AML-193 (cell line): ENCODE measurements around the gene MSMB.
"Not testable (repeated sequence)": the region's sequence is repeated elsewhere in the genome, so short reads cannot be mapped to it uniquely, and the experiment has no call there.

ENCODE experiments used
- DNase-seq, 2 experiments: peaks; one replicate each; lab custom pipeline; 2025; lab: John Stamatoyannopoulos, UW

Gene MSMB

GRCh38 chr10:46069771-46070463, 23.8 kb upstream of the MSMB start:
- peak; percentile 18 to 20 for DNase-seq

GRCh38 chr10:46068905-46069304, 22.8 kb upstream of the MSMB start:
- DNase-seq = no peak

DNA sequence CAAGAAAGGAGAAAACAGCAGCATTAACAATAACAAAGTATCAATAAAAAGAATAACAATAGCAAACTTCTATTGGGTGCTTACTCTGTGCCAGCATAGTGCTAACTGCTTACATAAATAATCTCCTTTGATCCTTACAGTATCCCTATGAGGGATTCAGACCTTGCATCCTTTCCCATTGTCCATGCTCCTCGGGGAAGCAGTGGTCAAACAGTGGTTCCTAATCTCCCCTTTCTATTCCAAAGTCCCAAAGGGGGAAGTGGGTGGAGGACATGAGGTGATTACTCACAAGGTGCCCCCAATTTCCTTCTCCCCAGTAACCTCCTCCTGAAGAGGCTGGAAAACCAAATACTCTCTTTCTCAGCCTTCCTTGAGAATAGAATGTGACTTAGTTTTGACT, 22.0 kb upstream of the MSMB start:
- no peak for DNase-seq

DNA sequence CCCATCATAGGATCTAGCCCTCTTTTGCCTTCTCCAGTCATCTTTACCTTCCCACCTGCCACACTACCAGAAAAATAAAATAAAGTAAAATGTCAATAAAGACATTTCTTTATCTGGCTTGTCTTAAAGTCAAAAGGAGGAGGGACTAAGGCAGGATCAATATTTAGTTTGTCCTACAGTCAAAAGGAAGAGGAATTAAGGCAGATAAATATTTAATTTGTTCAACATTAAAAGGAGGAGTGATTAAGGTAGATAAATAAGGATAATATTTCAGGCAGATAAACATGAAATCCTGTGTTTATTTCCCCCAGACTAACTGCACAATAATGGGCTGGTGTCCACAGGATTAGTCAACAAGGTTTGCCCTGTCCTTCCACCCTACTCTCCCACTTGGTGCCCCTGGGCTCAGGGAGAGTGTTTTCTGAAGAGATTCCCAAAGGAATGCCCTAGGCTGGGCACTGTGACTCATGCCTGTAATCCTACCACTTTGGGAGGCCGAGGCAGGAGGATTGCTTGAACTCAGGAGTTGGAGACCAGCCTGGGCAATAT, 18.3 kb upstream of the MSMB start:
- DNase-seq = no peak

- no peak for DNase-seq
Observed at GRCh38 chr10:46062723-46063428, 16.8 kb upstream of the MSMB start.

DNA sequence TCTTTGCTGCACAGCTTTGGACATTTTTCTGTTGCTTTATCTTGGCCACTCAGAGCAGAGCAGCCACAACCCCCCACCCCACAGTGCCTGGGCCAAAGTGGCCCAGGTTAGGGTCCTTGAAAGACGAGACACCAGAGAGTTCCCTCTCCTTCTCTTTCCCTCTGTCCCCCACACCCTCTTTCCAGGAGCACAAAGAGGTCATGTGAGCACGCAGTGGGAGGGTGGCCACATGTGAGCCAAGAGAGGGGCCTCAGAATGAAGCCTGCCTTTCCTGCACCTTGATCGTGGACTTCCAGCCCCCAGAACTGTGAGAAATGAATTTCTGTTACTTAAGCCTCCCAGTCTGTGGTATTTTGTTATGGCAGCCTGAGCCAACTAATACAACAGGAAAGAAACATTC, 14.6 kb upstream of the MSMB start:
- no peak for DNase-seq

DNA sequence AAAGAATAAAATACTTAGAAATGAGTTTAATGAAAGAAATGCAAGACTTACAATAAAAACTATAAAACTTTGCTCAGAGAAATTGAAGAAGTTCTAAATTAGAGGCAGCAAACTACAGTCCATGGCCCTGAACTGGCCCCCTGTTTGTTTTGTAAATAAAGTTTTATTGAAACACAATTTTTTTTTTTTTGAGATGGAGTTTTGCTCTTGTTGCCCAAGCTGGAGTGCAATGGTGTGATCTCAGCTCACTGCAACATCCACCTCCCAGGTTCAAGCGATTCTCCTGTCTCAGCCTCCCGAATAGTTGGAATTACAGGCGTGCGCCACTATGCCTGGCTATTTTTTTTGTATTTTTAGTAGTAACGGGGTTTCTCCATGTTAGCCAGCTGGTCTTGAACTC, 11.9 kb upstream of the MSMB start:
- DNase-seq = not testable (repeated sequence)

DNA sequence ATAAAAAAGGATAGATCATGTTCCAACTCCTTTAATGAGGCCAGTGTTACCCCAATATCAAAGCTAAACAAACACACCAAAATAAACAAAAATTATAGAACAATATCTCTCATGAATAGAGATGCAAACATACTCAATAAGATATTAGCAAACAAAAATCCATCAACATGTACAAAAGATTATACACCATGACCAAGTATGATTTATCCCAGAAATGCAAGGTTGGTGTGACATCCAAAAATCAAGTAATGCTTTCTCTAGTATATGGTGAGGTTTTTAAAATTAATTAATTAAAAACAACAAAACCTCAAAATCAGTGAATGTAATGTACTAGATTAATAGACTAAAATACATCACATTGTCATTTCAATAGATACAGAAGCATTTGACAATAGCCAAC, 11.0 kb upstream of the MSMB start:
- DNase-seq = no peak

GRCh38 chr10:46055771-46056170, 9.7 kb upstream of the MSMB start:
- no peak for DNase-seq

DNA sequence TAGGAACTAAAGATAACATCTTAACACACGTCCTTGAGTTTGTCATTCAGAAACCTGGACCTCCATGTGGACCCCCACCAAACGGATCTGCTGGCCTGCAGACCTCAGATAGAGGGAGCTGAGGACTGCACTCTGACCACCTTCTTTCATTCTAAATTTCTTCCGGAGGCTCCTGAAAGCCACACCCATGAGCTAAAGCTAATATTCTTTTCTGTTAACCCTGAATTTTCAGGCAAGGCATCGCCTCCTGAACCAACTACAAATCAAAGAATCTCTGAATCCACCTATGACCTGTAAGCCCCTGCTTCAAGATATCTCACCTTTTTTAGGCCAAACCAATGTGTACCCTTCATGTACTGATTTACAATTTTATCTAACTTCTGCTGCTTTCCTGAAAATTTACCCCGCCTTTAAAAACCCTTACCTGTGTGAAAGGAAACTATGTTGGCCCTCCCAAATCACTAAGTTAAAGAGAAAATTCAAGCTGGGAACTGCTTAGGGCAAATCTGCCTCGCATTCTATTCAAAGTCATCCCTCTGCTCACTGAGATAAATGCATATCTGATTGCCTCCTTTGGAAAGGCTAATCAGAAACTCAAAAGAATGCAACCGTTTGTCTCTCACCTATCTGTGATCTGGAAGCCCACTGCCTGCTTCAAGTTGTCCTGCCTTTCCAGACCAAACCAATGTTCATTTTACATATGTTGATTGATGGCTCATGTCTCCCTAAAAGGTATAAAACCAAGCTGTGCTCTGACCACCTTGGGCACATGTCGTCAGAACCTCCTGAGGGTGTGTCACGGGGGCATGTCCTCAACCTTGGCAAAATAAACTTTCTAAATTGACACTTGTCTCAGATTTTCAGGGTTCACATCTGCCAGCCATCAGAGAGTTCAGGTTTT, 7.7 kb upstream of the MSMB start:
- no peak for DNase-seq

DNA sequence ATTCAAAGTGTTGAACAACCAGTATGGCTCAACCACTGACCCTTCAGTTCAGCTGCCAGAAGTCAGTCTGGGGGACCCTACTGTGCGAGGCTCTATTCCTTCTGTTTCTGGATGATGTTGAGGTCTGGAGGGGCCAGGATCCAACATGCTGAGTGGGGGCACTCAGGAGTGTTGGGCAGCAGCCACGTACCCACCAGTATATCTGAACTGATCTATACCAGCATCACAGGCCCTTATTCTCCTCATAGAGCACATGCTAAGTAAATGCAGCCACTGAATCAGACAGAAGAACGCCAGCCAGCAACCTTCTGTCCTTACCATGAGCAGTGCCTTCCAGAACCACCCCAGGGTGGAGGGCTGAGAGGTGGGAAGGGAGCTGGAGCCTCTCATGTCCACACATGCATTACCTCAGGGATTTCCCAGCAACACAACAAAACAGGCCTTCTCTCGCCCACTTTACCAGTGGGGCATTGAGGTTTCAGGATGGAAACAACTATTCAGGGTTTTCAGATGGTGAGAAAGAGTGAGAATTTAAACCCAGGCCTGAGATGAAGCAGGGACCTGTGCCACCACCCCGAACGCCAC, 6.8 kb upstream of the MSMB start:
- DNase-seq = no peak

DNA sequence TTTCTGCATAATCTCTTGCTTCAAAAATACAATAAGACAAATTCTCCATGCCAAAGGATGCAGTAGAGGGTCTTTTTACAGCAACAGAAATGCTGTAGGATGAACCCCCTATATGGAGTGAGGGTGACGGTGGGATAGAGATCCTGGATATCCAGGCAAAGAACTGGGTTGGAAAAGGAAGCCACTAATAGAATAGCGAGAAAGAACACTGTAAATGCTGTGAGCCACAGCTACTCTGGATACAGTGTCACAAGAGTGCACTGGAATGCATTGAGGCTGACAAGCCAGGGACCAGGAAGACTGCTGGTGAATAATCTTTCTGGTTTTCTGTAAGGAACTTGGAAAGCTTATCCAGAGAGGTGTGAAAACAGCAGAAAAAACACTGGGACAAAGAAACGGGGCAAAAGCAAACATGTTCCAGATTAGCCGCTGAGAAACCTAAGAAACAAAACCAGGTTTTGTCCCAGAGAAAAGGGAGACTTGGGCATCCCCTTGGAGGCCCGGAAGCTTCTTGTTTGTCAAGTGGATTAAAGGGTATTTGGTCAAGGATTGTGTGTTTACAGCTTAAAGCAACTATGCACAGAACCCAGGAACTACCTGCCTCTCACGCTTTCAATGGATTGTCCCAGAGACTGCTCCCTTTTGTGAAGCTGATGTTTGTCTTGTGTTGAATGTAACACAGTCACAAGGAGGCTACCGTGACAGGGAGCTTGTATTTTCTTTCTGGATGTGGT, 6.2 kb upstream of the MSMB start:
- DNase-seq = no peak

DNA sequence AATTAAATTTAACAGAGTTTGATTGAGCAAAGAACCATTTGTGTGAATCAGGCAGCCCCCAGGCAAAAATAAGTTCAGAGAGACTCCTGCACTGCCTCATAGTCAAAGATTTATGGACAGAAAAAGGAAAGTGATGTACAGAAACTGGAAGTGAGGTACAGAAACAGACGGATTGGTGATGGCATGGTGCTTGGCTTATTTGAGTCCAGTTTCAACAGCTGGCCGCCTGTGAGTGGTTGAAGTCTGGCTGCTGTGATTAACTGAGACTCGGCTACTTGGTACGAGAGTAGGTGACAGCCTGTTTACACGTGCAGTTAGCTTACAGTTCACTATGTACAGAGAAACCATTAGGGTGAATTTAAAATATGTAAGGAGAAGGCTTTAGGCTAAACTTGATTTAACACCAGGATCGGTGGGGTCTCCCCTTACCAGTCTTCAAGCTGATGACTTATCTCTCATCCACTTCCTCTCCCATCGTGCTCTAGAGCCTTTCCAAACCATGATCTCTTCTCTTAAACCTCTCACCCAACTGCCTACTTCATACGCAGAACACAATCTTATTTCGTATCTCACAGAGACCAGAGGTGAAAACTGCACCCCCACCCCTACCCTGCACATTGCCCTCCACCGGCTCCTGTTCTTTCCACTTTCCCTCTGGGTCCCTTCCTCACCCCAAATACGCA, 5.0 kb upstream of the MSMB start:
- DNase-seq = no peak

DNA sequence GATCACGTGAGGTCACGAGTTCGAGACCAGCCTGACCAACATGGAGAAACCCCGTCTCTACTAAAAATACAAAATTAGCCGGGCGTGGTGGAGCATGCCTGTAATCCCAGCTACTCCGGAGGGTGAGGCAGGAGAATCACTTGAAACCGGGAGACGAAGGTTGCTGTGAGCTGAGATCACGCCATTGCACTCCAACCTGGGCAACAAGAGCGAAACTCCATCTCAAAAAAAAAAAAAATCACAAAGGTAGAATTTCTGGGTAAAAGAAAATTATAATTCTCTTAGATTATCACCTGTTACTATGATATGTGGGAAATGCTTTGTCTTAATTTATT, 3.4 kb upstream of the MSMB start:
- DNase-seq = not testable (repeated sequence)

DNA sequence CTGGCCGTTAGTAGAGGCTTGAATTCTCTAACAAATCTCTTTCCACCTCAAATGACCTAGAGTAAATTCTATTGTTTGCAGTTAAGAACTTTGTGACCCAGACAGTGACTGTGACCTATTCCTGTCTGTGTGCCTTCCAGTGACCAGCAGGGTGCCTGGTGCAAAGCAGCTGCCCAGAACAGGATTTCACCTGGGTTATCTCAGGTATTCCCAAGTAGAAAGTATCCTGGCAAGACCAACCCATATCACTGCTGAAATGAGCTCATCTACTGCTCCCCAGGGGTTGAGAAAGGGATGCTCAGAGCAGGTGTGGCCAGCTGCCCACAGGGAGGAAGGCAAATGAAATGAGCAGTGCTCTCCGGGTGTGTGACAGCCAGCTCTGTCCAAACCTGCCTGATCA, 2.1 kb upstream of the MSMB start:
- no peak for DNase-seq

DNA sequence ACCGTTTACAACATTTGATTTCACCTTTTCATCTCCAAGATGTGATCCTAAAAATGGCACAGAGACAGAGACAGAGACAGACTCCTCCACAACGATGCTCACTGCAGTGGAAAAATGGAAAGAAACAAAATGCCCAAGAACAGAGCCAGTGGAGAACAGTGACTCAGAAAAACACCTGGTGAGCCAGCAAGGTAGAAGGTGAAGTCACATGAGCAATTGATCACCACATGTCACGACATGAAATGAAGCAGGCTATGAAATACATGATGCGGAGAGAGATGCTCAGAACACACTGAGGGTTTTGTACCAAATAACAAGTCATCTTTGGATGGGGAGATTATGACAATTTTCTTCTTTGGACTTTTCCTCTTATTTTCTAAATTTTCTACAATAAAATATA, 3.5 kb downstream of the MSMB start:
- no peak for DNase-seq

- DNase-seq = no peak
Observed at GRCh38 chr10:46040004-46040403, 6.1 kb downstream of the MSMB start.

DNA sequence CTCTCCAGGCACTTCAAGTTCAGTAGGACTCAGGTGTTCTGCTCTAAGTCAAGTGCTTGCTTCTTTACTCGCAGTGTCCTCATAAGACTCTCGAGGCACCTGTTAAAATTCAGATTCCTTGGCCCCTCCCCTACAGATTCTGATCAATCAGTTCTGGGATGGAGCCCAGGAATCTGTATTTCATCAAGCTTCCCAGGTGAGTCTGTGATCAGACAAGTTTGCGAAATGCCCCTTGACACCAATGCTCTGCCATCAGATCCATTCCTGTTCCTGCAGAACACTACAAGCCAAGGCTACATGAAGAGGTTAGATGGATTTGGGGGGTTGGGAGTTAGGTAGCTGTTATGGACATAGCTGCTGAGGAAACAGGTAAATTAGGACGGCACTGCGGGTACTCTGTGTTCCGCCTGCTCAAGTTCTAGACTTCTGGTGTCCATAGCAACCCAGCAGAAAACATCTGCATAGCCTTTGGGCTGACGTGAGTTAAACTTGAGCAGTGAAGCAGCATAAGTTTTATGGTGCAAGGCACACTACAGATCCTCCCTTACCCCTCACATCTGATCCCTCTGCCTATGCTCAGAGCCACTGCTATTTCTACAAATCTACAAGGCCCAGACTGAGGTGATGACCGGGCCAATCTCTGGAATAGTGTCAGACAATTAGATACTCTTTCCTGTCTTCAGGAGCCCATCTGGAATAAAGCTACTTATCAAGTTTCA, 8.8 kb downstream of the MSMB start:
- DNase-seq = no peak

DNA sequence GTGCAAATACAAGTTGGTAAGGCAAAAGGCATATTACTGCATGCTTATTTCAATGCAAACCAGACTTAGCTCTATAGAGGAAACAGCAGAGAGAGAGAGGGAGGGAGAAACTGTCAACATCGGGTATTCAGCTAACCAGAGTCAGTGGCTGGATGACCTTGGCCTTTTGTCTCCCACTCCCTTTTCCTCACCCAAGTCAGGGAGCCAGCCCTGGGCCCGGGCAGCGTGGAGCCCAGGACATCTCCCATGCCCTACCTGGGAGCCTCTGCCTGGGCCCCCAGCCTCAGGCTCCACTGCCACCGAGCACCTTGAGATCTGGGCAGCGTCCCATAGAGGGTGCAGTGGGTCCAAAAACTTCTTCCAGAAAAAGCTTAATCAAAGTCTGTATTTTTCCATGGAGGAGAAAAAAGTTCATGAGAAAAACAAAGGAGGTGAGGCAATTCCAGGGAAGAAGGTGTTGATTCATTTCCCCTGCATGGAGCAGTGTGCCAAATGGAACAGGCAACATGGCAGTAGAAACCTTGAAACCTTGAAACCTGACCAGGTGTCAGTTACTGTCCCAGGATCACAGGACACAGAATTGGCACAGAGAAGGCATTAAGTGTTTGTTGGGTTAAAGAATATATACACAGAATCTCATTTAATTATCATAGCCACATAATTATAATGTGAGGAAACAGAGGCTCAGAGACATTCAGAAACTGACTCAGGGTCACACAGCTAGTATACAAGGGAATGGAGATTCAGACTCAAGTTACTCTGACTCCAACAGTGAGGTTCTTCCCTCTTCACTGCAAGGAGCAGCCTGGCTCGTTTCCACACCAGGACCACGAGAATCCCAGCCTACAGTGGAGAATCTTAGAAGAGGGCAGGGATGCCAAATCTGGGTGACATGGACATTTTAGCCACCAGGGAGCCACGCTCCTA, 9.9 kb downstream of the MSMB start:
- peak; percentile 24 to 39 for DNase-seq
